HG03097 (cell line): ENCODE measurements around the gene ST3GAL2.
"Not testable (repeated sequence)": the region's sequence is repeated elsewhere in the genome, so short reads cannot be mapped to it uniquely, and the experiment has no call there.

Experiments
- ATAC-seq: cut with Tn5 transposase; IDR thresholded peaks from one replicate; pipeline ENCODE4 v1.9.1; 2021; ENCODE audit not compliant: unreplicated experiment, low FRiP score

ST3GAL2 gene

DNA sequence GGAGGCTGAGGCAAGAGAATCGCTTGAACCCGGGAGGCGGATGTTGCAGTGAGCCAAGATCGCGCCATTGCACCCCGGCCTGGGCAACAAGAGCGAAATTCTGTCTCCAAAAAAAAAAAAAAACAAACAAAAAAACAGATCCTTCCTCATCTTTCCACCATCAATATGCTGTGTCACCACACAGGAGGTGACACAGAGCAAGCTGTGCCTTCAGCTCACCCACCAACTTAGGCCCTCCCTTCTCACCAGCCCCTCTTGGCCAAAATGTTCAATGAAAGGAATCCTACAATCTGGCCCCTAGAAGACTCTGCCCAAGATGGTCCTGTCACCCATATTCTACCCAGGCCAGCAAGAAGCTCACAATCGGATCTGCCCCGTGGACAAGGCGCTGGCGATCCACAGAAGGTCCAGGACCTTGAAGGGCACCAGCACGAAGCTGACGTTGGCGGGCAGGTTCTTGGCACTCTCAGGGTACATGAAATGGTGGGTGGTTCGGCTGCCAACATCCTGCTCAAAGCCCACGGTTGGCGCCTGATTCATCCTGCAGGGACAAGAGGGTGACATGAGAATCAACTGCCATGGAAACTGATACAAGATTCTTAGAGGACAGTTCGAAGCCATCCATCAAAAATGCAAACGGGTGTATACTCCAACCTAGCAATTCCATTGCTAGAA, 50.8 kb downstream of the ST3GAL2 start:
- ATAC-seq: no peak

DNA sequence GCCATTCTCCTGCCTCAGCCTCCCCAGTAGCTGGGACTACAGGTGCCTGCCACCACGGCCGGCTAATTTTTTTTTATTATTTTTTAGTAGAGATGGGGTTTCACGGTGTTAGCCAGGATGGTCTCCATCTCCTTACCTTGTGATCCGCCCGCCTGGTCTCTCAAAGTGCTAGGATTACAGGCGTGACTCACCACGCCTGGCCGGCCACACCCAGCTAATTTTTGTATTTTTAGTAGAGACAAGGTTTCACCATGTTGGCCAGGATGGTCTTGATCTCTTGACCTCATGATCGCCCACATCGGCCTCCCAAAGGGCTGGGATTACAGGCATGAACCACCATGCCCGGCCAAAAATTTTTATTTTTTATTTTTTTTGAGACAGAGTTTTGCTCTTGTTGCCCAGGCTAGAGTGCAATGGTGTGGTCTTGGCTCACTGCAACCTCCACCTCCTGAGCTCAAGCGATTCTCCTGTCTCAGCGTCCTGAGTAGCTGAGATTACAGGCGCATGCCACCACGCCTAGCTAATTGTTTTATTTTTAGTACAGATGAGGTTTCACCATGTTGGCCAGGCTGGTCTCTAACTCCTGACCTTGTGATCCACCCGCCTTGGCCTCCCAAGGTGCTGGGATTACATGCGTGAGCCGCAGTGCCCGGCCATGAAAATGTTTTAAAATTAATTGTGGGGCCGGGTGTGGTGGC, 52.5 kb downstream of the ST3GAL2 start:
- ATAC-seq: not testable (repeated sequence)

DNA sequence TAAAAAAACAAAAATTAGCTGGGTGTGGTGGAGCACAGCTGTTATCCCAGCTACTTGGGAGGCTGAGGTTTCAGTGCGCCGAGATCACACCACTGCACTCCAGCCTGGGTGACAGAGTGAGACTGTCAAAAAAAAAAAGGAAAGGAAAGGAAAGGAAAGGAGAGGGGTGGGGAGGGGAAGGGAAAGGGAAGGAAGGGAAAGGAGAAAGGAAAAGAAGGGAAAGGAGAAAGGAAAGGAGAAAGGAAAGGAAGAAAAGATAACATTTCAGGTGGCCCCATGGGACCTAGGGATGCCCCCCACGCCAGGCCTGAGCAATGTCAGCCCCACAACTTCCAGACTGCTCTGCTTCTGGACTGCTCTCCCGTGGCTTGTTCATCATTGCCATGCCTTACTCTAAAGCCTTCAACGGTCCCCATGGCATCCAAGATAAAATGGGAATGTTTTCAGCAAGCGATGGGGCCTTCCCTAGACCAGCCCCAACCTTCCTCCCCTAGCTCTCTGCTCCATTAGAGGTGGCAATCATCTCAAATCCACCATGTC, 55.4 kb downstream of the ST3GAL2 start:
- no peak for ATAC-seq

DNA sequence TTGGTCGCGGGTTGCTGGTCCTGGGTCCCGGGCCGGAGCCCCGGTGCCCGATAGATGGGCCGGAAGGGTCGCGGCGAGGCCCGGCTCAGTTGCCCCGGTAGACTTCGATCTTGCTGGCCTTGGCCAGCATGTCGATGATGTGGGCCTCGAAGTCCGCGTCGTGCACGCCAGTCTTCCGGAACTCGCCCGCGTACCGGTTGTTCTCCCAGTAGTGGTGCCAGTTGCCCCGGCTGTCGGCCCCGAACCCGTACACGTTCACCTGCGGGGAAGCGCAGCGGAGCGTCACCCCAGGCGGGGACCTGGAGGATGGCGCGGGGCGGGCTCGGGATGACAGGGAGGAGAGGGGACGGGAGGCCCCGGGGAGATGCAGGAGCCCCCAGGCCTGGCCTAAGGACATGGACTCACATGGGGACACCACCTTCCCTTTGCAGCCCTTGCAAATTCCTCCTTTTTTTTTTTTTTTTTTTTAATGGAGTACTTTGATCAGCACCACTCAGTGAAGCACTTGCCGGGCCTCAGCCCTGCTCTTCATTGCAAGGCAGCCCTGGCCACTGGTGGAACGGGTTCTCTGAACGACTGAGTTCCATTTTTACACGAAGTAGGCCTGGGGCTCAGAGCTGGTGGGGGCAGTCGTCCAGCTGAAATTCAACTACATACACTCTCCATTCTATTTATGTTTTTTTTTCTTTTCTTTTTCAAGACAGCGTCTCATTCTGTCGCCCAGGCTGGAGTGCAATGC, 57.1 kb downstream of the ST3GAL2 start:
- ATAC-seq: no peak

DNA sequence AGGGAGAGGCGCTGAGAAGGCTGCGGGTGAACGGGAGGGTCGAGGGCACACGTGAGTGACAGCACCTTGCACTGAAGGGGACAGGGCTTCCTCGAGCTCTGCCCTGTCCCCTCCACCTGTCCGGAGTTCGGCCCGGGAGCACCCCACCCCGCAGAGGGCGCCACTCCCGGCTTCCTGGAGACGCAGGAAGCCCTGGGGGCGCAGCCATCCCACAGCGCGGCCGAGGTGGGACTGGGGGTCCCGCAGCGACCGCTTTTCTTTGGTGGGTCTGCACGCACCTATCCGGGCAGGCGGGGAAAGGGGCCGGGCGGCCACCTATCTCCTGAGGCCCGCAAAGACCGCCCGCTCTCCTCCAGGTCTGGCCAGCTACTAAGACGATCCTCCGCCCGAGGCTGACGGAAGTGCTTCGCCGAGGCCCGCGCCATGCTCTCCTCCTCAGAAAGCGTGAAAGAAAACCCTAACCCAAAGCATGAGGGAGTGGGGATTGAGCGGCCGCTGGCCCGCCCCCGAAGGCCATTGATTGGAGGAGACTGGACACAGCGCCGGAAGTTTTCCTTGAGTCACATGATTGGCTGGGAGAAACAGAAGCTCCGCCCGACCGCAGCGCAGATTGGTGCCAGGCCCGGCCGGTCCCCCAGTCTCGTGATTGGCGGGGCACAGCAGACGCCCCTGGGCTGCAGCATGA, 57.8 kb downstream of the ST3GAL2 start:
- peak; percentile 85 for ATAC-seq

DNA sequence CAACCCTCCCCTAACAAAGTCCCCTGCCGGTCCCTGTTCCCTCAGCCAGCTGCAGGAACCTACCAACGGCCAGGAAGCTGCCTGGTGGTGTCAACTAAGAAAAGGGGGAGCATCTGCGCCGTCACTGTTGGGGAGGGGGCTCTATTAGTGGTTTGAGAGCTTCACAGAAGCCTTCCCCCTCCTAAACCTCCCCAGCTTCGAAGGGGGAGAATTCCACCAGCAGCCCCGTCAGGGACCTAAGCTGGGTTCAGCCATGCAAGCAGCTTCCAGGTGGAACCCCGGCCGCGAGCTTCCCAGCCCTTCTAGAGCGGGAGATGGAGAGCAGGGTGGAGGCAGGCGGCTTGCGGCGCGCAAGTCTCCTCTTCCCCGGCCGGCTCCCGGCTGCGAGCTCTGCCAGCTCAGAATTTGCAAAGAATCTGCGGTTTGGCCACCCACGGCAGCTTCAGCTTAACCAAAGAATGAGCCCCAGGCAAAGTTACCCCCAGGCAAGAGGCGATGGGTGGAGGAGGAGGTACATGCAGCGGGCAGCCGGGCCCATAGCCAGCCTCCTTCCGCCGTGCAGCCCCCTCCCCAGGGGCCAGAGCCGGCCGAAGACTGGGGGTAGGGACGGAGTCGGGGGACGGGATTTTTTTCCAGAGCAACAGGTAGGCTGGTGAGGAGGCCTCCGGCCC, 58.5 kb downstream of the ST3GAL2 start:
- ATAC-seq: peak; percentile 10

DNA sequence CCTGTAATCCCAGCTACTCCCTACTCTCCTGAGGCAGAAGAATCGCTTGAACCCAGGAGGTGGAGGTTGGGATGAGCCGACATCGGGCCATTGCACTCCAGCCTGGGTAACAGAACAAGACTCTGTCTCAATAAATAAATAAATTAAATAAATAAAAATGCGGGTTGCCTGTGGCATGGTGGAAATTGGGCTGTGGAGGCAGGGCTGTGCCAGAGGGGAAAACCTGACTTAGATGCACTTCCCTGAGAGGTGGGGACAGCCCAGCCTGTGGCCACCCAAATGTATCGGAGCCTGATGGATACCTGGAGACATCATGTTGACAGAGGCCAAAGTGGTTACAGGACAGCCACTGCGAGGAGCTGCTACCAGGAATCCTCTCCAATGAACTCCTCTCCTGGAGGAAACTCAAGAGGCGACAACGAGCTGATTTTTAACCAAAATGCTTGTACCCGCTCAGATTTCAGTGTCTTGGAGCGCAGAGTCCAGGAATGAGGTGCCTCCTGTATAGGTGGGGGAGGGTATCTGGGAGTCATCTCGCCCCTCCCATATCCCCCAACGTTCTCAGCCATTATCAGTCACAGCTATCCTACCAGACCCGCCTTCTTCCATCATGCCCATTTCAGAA, 59.9 kb downstream of the ST3GAL2 start:
- ATAC-seq: no peak

DNA sequence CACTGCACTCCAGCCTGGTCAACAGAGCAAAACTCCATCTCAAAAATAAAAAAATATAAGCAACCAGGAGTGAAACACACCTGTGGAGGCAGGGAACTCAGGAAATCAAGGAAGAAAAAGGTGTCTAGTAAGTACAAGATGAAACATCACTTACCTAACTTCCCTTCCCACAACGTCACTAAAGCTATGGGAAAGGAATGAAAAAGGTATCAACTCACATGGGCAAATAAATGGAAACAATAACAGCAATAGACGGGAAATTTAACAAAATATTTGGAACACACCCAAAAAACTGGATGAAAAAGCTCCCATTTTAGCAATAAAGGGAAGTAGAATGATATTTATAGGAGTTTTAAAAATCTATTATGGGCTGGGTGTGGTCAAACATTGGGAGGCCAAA, 61.1 kb downstream of the ST3GAL2 start:
- no peak for ATAC-seq

DNA sequence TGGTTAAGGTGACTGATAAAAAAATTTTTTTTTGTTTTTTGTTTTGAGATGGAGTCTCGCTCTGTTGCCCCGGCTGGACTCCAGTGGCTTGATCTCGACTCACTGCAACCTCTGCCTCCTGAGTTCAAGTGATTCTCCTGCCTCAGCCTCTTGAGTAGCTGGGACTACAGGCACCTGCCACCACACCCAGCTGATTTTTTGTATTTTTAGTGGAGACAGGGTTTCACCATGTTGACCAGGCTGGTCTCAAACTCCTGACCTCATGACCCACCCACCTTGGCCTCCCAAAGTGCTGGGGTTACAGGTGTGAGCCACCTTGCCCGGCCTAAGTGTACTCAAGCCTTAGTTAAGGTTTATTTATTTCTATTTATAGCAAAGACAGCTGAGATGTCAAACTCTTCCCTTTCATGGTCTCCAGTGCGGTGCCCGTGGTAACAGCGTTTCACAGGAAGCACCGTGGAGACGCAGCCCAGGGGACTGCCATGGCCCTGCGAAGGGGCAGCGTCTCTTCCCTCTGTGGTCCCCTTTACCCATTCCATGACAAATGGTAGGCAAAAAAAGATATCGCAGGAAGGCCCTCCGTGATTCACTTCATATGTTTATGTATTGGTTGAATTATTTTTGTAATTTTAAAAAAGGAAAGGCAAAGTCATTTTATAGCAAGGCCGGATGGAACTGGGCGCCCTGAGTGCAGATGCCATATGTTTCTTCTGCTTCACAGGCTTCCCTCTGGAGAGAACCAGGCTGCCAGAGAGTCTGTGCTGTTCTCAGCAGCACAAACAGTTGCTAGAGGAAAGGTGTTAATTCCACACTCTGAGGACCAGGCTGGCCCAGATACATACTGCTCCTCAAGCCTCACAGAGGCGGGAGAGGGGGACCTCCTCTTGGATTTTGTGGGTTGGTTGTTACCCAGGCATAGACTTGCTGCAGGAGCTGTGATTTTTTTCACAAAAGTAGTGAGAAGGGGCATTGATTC, 63.0 kb downstream of the ST3GAL2 start:
- ATAC-seq: no peak

DNA sequence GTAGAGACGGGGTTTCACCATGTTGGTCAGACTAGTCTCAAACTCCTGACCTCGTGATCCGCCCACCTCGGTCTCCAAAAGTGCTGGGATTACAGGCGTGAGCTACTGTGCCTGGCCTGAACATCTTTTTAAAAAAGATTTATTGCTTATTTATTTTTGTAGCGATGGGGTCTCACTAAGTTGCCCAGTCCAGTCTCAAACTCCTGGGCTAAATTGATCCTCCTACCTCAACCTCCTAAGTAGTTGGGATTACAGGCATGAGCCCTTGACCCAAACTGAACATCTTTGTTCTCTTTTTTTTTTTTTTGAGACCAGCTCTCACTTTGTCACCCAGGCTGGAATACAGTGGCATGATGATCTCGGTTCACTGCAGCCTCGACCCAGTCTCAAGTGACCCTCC, 64.7 kb downstream of the ST3GAL2 start:
- ATAC-seq: no peak

DNA sequence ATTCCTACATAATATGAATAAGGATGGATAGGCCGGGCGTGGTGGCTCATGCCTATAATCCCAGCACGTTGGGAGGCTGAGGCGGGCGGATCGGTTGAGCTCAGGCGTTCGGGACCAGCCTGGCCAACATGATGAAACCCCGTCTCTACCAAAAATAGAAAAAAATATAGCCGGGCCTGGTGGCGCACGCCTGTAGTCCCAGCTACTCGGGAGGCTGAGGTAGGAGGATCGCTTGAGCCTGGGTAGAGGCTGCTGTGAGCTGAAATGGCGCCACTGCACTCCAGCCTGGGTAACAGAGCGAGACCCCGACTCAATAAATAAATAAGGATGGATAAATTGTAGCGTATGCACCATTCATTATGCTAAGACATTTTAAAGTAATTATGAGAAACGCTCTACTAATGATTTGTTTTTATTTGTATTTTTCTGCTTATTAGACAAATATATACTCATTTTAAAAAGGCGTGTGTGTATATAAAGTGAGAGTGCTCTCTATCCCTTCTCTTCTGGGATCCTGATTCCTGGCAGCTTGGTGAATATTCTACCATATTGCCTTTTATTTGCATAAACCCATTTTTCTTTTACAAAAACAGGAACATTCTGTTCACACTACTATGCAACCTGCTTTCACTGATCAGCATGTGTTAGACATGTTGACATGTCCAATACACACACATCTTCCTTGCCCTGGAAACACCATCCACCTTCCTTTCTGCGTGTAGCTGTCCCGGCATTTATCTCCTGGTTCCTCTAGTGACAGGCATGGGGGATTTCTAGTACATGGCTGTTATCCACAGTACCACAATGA, 65.8 kb downstream of the ST3GAL2 start:
- ATAC-seq: no peak

DNA sequence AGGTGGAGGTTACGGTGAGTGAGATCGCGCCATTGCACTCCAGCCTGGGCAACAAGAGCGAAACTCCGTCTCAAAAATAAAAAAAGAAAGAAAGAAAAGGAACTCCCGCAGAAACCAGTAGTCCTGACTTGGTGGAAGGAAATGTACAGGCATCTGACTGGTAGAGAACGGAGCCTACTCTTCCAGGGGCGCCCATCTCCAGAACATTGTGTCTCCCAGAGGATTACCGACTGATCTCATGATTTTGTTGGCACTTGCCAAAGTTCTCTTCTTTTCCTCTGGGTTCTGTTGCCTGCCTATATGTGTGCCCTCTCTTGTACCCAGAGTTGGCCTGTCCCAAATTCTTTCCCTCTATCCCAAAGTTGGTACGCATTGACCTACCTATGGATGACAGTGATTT, 68.0 kb downstream of the ST3GAL2 start:
- ATAC-seq: no peak

DNA sequence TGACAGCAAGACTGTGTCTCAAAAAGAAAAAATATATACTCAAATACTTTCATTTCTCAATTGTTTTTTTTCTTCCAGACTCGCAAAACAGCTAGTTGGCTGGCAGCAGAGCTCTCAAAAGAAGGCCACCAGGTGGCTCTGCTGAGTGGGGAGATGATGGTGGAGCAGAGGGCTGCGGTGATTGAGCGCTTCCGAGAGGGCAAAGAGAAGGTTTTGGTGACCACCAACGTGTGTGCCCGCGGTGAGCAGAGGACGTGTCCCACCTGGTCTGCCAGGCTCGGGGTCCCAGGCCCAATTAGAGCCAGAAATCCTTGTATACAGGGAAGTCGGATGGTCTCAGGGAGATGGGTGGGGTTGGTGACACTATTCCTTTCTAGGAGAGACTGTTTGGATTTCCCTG, 68.8 kb downstream of the ST3GAL2 start:
- ATAC-seq: not testable (repeated sequence)

DNA sequence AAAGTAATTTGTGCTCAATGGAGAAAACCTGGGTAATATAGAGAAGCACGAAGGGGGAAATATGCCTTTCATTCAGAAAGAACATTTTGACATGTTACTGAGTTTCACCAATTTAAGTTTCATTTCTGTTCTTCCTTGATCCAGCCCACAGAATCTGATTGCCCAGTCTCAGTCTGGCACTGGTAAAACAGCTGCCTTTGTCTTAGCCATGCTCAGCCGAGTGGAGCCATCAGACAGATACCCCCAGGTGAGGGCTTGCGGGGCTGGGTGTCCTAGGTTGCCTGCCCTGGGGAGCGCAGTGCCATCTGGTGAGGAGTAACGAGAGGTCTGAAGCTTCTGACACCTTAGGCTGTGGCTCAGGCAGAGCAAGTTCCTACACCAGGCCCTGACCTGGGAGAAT, 74.5 kb downstream of the ST3GAL2 start:
- no peak for ATAC-seq

DNA sequence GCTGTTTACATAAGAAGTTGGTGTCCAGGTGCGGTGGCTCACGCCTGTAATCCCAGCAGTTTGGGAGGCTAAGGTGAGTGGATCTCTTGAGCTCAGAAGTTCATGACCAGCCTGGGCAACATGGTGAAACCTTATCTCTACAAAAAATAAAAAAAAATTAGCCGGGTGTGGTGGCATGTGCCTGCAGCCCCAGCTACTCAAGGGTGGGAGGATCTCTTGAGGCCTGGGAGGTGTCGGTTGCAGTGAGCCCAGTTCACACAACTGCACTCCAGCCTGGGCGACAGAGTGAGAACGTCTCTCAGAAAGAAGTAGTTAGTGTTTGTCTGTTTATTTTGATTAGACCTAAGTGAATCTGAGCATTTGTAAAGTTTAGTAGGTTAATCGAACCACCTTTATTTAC, 79.3 kb downstream of the ST3GAL2 start:
- no peak for ATAC-seq

DNA sequence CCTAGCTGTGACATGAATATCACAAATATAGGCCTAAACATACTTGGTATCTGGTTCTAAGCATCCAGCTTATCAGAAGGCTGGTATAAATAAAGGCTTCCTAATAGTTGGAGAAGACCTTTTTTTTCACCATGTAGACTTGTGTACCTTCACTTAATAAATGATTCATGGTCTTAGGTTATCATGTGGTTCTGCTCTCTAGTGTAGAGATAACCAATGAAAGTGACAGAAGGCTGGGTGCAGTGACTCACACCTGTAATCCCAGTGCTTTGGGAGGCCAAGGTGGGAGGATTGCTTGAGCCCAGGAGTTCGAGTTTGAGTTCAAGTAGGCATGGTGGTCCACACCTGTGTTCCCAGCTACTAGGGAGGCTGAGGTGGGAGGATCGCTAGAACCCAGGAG, 89.1 kb downstream of the ST3GAL2 start:
- no peak for ATAC-seq

DNA sequence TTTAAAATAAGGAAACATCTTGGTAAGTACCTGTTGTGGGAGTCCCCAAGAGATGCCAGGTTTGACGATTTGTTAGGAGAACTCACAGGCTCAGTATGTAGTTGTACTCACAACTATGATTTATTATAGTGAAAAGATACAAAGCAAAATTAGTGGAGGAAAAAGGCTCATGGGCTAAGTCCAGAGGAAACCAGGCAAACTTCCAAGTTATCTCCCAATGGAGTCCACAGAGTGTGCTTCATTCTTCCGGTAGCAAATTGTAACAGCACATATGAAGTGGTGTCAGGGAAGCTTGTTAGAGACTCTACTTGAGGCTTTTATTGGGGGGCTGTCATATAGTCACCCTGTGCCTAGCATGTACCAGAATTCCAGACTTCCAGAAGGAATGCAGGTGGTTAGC, 89.9 kb downstream of the ST3GAL2 start:
- ATAC-seq: no peak

DNA sequence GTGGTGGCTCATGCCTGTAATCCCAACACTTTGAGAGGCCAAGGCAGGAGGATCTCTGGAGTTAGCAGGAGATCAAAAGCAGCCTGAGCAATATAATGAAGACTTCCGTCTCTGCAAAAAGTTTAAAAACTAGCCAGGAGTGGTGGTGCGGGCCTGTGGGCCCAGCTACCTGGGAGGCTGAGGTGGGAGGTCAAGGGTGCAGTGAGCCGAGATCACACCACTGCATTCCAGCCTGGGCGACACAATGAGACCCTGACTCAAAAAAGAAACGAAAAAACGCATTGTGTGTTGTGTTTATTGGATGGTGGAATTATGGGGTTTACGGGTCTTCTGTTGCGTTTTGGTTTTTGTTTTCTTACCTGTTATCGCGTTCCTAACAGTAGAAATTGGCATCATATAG, 93.1 kb downstream of the ST3GAL2 start:
- no peak for ATAC-seq
